Fibroblast of gingiva (primary cell): ENCODE data around the gene RHBG.

Experiments used
- DNase-seq: peaks from one replicate; pipeline ENCODE4 v3.0.0-alpha.2; 2011; ENCODE audit warnings: low read depth

The RHBG gene

DNA sequence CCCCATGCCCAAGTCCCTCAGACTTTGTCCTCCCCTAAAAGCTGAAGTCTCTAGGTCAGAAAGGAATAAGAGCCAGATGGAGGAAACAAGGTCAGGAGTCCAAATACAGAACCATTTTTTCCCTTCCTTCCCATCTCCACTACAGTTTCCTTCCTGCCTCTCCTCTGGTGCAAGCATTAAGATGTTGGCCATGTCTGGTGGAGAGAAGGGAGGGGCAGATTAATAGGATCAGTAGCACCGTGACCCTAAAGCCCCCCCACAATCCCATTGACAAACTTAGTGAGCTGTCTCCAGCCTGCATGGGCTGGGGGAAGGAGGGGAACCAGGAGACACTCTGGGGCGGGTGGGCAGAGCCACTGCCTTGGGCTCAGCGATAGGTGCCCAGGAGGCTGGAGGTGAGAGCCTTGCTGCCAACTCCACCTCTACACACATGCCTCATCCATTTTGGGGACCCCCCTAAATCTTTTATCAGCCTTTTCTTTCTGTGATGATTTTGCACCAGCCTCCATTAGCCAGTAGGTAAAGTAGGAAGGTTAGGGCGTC, 59.8 kb downstream of the RHBG start:
- DNase-seq = no peak

- DNase-seq = no peak
These were observed 60.5 kb downstream of the RHBG start for GRCh38 chr1:156429313-156430060.

DNA sequence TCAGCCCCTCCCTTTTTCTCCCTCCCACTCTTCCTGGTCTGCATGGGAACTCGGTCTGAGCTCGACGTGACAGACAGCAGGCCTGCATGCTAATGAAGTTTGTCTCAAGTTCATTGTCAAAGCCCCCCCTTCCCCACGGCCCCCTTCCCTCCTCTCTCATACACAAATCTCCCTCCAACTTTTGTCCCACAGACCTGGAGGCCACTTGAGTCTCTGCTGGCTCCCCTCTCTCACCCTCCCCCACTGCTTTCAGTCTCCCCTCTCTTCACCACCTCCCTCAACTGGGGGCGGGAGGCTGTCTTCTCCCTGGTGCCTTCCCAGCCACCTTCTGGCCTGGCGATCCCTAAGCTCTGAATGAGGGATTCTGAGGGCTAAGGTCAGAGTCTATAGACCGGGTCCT, 61.3 kb downstream of the RHBG start:
- DNase-seq = no peak

GRCh38 chr1:156430866-156431265, 61.9 kb downstream of the RHBG start:
- DNase-seq = no peak

DNA sequence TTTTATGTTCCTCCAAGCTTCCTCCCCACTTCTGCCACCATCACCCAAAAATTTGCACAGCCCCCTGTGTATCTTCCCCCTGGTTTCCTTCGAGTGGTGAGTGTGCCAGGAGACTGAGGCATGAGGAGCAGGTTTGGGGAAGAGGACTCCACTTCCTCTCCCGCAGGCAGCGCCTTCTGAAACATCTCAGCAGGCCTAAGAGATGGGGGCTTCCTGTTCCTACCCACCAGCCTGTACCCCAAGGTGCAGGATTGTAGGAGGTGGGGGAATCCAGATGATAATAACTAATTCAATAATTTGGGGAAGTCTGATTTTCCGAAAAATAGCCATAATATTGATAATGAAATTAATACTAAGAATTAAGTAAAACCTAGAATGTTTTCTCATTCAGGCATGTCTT, 62.4 kb downstream of the RHBG start:
- no peak for DNase-seq

DNA sequence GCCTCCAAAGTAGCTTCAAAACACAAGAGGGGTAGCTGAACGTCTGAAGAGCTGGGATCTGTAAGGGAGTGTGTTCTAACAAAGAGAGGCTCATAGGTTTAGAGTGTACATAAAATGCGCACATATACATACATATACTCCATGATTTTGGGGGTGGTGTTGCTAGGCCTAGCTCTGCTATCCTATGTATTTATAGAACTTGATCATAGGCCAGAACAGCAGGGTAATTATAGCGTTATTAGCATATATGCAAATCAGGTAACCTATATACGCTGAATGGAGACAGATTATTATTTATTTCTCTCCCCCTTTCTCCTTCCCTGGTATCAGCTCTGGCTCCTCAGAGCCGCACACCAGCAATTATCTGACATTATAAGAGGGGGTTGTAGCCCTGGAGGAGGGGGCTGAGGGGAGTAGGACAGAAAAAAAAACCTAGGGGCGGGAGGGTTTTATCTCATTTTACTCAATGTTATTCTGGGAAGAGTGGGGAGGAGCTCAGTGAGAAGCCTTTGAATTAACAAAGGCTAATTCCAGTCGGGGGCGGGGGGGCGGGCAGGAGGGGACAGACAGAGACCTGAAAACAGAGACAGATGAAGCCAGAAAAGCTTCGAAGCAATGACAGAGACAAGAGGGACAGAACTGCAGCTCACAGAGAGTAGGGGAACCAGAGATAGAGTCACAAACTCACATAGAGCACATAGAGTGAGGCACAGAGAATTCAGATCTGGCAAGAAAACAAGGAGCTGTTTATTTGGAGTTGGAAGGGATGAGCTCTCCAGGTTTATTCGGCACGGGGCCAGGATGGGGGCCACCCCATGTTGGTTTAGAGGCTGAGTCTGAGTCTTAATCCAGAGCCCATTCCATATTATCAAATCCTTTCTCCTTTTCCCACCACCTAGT, 63.0 kb downstream of the RHBG start:
- DNase-seq = no peak

DNA sequence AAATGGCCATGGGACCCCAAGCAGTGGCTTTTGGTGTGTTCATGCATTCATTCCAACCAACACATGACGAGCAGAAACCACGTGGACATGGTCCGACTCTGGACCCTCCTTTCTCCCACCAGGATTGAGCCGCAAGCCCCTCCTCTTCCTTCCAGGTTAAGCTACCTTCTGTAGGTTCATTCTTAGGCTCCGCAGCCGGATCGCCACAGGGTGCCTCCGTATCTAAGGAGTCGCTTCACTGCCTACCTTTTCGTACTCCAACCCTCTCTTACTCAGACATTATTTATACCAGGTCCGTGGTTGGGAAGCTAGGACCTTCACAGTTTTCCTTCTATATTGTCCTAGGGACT, 63.6 kb downstream of the RHBG start:
- no peak for DNase-seq

GRCh38 chr1:156433032-156433431, 64.0 kb downstream of the RHBG start:
- DNase-seq = no peak

DNA sequence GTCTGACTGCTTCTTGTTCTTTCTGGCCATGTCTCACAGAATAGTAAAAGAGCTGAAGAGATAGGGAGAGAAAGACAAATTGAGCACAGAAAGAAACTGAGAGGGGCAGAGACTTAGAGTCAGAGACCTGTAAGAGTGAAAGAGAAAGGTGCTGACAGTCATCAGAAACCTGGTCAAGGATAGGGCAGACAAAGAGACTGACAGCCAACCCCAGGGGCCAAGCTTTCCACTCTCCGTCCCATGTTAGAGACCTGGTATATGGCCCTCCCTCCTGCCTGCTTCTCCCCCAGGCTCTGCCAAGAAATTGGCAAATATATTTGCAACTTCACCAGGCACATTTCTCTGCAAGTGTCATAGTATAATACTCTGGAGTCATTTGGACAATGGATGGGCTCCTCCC, 64.6 kb downstream of the RHBG start:
- no peak for DNase-seq
